22Rv1 (cell line): Measurements from ENCODE around the gene LTF.

Experiments
- ZFX ChIP-seq: fragments of 450-650 bp; IDR thresholded peaks from 2 replicates; pipeline ENCODE4 v1.6.1; 2017; ENCODE audit warnings: antibody characterized with exemption, borderline replicate concordance
- TF ChIP-seq, protein P1 (sequence below): fragments of 450-650 bp; IDR thresholded peaks from 2 replicates; pipeline ENCODE4 v1.5.1; 2017; ENCODE audit warnings: mild to moderate bottlenecking

GRCh38 chr3:46411271-46411670 is 53.4 kb downstream of the LTF start:
- TF ChIP-seq, protein P1, sequence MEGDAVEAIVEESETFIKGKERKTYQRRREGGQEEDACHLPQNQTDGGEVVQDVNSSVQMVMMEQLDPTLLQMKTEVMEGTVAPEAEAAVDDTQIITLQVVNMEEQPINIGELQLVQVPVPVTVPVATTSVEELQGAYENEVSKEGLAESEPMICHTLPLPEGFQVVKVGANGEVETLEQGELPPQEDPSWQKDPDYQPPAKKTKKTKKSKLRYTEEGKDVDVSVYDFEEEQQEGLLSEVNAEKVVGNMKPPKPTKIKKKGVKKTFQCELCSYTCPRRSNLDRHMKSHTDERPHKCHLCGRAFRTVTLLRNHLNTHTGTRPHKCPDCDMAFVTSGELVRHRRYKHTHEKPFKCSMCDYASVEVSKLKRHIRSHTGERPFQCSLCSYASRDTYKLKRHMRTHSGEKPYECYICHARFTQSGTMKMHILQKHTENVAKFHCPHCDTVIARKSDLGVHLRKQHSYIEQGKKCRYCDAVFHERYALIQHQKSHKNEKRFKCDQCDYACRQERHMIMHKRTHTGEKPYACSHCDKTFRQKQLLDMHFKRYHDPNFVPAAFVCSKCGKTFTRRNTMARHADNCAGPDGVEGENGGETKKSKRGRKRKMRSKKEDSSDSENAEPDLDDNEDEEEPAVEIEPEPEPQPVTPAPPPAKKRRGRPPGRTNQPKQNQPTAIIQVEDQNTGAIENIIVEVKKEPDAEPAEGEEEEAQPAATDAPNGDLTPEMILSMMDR, result no peak
- no peak for TF ChIP-seq ZFX
